Measurements from ENCODE around the gene ATP9B. TPM values are rescaled to one million over a fixed set of nuclear protein-coding genes. Genes with fewer than 3 reads are reported as not detected.

ATP9B gene
- total RNA-seq, 1 experiment from 2014 or later = 20.9 TPM

DNA sequence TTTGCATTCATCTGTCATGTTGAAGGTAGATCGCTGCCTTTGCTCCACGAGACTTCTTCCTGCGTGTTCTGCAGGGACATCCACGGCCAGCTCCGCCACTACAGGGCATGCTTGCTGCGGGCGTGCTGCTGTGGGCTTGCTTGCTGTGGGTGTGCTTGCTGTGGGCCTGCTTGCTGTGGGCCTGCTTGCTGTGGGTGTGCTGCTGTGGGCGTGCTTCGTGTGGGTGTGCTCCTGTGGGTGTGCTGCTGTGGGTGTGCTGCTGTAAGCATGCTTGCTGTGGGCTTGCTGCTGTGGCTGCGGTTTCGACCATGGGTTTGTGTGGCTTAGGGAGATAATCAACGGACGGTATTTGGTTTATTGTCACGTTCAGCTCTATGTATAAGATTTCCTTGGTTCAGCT is 165.2 kb downstream of the ATP9B start:
- TF ChIP-seq, protein P1, sequence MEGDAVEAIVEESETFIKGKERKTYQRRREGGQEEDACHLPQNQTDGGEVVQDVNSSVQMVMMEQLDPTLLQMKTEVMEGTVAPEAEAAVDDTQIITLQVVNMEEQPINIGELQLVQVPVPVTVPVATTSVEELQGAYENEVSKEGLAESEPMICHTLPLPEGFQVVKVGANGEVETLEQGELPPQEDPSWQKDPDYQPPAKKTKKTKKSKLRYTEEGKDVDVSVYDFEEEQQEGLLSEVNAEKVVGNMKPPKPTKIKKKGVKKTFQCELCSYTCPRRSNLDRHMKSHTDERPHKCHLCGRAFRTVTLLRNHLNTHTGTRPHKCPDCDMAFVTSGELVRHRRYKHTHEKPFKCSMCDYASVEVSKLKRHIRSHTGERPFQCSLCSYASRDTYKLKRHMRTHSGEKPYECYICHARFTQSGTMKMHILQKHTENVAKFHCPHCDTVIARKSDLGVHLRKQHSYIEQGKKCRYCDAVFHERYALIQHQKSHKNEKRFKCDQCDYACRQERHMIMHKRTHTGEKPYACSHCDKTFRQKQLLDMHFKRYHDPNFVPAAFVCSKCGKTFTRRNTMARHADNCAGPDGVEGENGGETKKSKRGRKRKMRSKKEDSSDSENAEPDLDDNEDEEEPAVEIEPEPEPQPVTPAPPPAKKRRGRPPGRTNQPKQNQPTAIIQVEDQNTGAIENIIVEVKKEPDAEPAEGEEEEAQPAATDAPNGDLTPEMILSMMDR (conservative IDR thresholded peaks at IDR 0.05) = no peak
- peaks cover 2 to 7% of the 10 kb centered on the region in 2 experiments; a peak in 3 of 4 replicates for H3K4me1 Mint-ChIP-seq
- Histone ChIP-seq H4K8ac (replicated peaks; ENCODE audit: insufficient read length, low read depth, low read length) (no peak overlapping the region), H4K5ac (ENCODE audit: insufficient read length, low read depth, low read length) (no peak overlapping the region), H3K27me3 (ENCODE audit: insufficient read depth, low read length) (no peaks in the 10 kb centered on the region; the same call in 1 of the 2 replicates), H3K79me2 (ENCODE audit: insufficient read depth, low read length) (no peaks in the 10 kb centered on the region), H2BK12ac (ENCODE audit: insufficient read length, low read depth, low read length) (no peak overlapping the region), H3K56ac (ENCODE audit: insufficient read length, low read depth, low read length) (no peak overlapping the region), H3K9ac (ENCODE audit: extremely low read depth, insufficient read length, low read length) (no peak overlapping the region), H4K91ac (ENCODE audit: insufficient read length, low read depth, low read length) (no peak overlapping the region), H2AFZ (ENCODE audit: low read length) (no peak overlapping the region), H3K18ac (ENCODE audit: insufficient read length, low read depth, low read length) (no peak overlapping the region), H3T11ph (ENCODE audit: low read length) (no peak overlapping the region), H3K14ac (ENCODE audit: insufficient read depth, low read length) (no peak overlapping the region), H2BK15ac (ENCODE audit: low read depth, low read length) (no peak overlapping the region), H2BK120ac (ENCODE audit: low read depth, low read length, poor library complexity, severe bottlenecking) (no peak overlapping the region), H4K20me1 (ENCODE audit: control insufficient read depth, insufficient read depth, insufficient read length) (no peaks in the 10 kb centered on the region), H3K4ac (ENCODE audit: low read depth, low read length) (no peak overlapping the region), H3K23ac (ENCODE audit: insufficient read length, low read depth, low read length) (no peak overlapping the region), H2BK5ac (ENCODE audit: insufficient read length, low read length) (no peak overlapping the region), H2AK5ac (ENCODE audit: insufficient read length, low read length) (no peak overlapping the region), H3K4me2 (ENCODE audit: insufficient read depth, insufficient read length, low read length) (no peak overlapping the region), H3K4me1 (ENCODE audit: insufficient read depth, low read length) (no peaks in the 10 kb centered on the region), H3K9me3 (ENCODE audit: control insufficient read depth, low read depth, low read length) (no peaks in the 10 kb centered on the region), H3K27ac (ENCODE audit: insufficient read length, low read depth, low read length) (no peak overlapping the region), H2BK20ac (ENCODE audit: low read depth, low read length, poor library complexity, severe bottlenecking) (no peak overlapping the region), H3K79me1 (ENCODE audit: insufficient read depth, low read depth, low read length, poor library complexity, severe bottlenecking) (no peaks in the 10 kb centered on the region), H3K23me2 (ENCODE audit: insufficient read length, low read depth, low read length, poor library complexity, severe bottlenecking) (no peaks in the 10 kb centered on the region)
- no CpG with 5 or more reads among the region's 14 CpGs for WGBS (ENCODE audit: extremely low coverage, insufficient read length, low lambda C conversion rate)
- no peak overlapping the region for H3K27ac Mint-ChIP-seq
- DNase-seq = no peak
- H3K36me3 Mint-ChIP-seq (ENCODE audit: insufficient read depth in 1 of 3, low read depth in 3 of 3) = peaks cover 0 to 11% (median 0%) of the 10 kb centered on the region in 3 experiments; a peak in 2 of 7 replicates
- no peak overlapping the region for H3K4me3 Mint-ChIP-seq
- H3K27me3 Mint-ChIP-seq (ENCODE audit: low read depth) = no peaks in the 10 kb centered on the region
- H3K9me3 Mint-ChIP-seq = no peaks in the 10 kb centered on the region
